GM20431 (cell line): ENCODE data around the gene TMEM184A.
"Not testable (repeated sequence)": the region's sequence is repeated elsewhere in the genome, so short reads cannot be mapped to it uniquely, and the experiment has no call there.

Experiments
- in situ Hi-C: fragments of 300-500 bp; cut with MseI, MboI; formaldehyde crosslinking; loops from one replicate; pipeline ENCODE4 v1.15.0; 2020; ENCODE audit warnings: low sequenced_read_pairs; ENCODE audit not compliant: unreplicated experiment

TMEM184A gene

DNA sequence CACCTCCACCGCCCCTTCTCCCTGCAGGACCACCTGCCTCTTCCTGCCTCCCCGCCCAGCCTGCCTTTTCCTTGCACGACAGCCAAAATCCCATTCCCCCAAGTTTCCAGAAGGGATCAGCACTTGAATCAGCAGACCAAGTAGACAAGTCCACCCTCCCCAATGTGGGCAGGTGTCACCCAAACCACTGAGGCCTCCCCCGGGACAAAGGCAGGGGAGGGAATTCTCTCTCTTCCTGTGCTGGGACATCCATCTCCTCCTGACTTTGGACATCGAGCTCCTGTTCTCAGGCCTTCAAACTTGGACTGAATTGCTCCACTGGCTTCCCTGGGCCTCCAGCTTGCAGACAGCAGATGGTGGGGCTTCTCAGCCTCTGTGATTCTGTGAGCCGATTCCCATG, 35.4 kb upstream of the TMEM184A start:
- in situ Hi-C loops: no loop called here

DNA sequence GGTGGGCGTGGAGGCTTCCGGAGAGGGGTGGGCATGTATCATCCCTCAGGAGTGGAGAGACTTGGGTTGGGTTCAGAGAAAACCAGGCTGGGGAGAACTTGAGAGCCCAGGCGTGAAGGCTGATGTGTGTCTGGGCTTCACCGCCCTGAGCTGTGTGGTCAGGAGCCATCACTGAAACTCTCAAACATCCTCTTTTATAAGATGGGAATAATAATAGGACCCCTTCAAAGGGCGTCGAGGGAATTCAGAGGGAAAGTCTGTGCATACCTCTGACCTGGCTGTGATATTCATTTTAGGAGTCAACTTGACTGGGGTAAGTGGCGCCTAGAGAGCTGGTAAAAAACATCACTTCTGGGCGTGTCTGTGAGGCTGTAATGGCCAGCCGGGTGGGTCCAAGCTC, 34.9 kb upstream of the TMEM184A start:
- in situ Hi-C loops: no loop called here

DNA sequence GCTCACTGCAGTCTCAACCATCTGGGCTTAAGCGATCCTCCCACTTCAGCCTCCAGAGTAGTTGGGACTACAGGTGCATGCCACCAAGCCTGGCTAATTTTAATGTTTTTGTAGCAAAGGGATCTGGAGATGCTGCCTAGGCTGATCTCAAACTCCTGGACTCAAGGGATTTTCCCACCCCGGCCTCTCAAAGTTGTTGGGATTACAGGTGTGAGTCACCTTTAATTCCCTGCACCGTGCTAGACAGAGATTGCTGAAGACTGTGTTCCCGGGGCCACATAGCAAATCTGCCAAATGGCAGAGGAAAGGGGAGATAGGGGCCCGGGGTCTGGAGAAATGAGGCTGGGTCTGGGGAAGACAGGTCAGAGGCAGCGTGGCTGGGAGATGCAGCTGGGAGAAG, 34.5 kb upstream of the TMEM184A start:
- in situ Hi-C loops: no loop called here

DNA sequence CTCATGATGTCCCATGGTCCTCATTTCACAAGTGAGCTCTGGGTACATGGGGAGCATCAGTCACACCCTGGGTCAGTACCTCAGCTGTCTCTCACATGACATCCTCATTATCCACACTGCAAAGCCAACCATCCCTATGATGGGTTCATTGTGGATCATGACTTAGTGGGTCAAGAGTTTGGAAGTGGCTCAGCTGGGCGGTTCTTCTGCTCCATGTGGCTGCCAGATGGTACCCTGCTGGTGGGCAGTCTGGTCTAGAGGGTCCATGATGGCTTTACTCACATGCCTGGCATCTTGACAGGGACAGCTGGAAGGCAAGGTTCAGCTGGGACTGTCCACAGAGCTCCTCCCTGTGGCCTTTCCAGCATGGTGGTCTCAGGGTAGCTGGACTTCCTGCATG, 33.0 kb upstream of the TMEM184A start:
- in situ Hi-C loops: no loop called here

DNA sequence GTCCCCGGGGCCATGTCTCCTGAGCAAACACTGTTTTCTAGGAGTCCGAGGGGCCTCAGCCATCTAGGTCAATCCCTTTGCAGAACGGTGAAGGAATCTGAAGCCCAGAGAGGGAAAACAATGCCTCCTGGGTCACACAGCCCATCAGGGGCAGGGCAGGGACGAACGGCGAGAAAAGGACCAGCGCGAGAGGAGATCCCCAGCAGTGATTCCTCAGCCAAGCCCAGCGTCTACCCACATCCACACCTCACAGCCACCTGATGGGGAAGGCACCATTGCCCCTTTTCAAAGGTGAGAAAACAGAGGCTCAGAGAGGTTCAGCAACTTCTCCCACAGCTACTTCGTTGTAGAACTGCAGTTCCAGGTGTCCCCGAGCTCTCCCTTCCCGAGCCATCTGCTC, 31.7 kb upstream of the TMEM184A start:
- in situ Hi-C loops: no loop called here

DNA sequence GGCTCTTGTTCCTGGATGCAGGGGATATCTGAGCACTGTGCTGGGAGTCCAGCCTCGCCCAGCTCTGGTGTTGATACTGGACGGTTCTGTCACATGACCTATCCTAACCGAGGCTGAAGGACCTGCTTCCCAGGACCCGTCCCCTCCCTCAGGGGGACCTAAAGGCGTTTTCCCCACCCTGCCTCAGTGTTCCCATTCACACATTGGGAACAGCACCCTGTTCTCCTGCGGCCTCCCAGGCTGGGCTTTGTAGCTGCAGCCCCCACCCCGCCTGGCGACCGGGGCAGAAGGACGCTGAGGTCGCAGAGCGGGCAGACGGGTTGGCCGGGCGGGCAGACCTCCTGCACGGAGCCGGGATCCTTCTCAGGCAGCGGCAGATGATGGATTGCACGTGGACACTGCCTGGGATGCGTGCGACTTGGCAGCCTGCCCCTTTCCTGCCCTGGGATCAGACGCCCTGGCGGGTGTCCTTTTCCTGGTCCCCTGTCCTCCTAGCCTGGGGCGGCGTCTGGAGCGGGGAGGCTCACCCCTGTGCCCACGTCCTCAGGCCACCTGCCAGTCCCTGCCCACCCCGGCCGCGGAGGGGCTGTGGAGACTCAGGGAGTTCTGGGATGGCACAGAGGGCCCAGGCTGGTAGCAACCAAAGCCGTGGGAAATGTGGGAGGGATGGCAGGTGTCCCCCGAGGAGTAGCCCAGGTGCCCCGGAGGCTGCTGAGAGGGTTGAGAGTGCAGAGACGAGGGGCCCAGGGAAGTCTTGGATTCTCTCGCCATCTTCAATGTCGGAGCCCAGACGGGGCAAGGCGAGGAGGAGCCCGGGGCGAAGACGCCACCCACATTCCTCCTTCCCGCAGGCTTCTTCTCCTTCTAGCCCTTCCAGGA, 31.1 kb upstream of the TMEM184A start:
- in situ Hi-C loops: no loop called here

DNA sequence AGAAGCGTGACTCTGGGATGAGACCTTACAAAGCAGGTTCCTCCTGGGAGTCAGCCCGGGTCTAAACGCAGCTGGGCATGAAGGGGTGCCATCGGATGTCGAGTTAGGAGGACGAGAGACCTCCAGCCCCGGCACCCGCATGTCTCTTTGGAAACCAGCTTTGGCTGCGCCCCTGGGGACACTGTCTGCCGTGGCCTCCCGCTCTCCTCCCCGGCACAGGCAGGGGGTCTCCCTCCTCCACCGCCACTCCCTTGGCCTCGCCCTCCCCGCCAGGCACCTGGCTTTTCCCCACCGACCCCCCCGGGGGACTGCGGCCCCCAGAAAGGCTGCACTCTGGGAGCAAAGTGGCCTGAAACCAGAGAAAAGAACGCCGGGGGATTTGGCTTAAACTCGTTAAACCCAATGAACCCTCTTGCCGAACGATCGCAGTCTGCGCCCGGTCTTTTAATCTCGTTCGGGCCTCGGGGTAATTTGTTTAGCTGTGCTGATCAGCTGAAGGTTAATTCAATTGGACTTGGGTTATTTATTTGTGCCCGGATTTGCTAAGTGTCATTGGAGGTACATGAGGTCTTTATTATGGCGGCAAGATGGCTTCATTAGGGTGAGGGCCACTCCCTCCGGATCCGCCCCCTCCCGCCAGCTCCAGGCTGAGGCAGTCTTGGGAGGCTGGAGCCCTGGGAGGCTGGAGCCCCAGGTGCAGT, 30.3 kb upstream of the TMEM184A start:
- in situ Hi-C loops: no loop called here

DNA sequence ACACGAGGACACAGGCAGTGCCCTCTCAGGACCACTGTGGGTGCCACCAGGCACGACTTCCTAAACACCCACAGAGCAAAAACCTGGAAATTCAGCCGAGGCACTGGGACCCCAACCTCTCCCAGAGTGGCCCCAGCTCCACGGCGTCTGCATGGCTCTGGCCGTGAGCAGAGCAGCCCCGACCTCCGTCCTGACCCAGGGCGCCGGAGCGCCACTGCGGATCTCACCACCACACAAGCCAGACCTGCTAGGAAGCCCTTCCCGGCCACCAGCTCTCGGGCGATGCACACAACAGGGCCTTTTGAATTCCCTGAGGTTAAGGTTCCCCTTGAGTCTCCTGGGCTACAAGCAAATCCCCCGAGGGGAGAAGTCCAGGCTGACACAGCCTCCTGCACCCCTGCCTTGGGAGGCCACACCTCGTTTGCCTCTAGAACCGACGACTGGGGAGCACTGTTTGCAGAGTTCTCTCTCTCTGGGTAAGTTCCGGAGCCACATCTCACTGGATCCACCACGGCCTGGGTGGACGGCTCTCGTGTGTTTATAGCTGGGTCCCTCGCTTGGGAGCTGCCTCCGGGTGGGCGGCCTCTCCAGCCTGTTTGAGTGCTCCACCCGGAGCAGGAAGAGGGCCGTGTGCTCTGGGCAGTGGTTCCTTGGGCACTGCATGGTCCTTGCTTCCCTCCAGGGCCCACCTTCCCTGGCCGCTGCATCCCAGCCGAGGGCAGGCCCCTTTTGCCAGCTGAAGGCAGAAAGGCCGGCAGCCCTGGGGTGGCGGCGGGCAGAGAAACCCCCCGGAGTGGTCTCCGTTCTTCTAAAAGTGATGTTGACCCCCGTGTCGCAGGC, 29.4 kb upstream of the TMEM184A start:
- in situ Hi-C loops: no loop called here

DNA sequence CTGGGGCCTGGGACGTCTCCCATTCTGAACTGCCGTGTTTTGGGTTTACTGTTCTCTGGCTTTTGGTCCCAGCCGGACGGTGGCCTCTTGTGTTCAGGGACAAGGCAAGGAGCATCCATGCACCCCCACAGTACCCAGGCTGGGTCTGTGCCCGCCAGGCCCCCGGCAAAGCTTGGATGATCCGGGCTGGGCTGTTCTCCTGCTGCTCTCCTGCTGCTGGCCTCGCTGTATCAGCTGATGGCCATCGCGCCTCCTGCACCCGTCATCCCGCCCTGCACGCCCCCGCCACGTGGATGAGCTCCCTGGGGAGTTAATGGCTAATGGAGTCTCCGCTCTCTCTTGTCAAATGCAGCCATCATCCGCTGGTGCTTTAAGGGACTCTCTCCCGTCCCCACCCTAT, 28.7 kb upstream of the TMEM184A start:
- in situ Hi-C loops: no loop called here

DNA sequence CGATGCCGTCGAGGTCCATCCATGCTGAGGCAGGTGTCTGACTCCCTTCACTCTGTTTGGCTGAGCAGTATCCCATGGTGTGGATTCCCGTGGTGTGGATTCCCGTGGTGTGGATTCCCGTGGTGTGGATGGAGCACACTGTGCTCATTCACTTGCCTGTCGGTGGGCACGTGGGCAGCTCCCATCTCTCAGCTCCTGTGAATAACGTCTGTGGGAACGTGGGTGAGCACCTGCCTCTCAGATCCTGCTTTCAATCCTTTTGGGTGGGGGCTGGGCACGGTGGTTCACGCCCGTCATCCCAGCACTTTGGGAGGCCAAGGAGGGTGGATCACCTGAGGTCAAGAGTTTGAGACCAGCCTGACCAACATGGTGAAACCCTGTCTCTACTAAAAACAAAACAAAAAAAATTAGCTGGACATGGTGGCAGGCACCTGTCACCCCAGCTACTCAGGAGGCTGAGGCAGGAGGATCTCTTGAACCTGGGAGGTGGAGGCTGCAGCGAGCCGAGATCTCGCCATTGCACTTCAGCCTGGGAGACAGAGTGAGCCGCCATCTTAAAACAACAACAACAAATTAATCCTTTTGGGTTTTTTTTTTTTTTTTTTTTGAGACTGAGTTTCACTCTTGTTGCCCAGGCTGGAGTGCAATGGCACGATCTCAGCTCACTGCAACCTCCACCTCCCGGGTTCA, 27.4 kb upstream of the TMEM184A start:
- in situ Hi-C loops: not testable (repeated sequence)

DNA sequence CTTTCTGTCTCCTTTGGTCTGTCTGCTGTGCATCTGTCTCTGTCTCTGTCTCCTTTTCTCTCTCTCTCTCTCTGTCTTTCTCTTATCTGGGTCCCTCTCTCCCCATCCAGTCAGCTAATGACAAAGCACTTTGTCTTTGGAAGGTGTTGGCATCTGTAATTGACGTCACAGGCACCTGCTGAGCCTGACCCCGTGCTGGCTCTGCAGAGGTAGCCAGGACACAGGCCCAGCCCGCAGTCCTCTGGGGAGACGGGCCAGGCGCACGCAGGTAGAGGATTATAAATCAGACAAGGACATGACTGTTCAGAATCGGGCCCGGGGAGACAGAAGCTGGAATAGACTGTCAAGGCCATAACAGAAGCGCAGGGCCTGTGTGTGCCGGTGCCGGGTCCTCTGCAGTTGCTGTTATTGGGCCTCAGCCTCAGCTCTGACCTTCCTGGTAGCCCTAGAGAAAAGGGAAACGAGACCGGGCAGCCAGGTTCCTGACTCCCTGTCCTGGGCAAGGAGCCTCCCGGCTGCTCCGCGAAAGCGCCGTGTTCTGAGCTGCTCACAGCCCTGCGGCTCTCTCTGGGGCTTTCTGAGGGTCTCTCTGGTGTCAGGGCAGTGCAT, 24.5 kb upstream of the TMEM184A start:
- in situ Hi-C loops: no loop called here

DNA sequence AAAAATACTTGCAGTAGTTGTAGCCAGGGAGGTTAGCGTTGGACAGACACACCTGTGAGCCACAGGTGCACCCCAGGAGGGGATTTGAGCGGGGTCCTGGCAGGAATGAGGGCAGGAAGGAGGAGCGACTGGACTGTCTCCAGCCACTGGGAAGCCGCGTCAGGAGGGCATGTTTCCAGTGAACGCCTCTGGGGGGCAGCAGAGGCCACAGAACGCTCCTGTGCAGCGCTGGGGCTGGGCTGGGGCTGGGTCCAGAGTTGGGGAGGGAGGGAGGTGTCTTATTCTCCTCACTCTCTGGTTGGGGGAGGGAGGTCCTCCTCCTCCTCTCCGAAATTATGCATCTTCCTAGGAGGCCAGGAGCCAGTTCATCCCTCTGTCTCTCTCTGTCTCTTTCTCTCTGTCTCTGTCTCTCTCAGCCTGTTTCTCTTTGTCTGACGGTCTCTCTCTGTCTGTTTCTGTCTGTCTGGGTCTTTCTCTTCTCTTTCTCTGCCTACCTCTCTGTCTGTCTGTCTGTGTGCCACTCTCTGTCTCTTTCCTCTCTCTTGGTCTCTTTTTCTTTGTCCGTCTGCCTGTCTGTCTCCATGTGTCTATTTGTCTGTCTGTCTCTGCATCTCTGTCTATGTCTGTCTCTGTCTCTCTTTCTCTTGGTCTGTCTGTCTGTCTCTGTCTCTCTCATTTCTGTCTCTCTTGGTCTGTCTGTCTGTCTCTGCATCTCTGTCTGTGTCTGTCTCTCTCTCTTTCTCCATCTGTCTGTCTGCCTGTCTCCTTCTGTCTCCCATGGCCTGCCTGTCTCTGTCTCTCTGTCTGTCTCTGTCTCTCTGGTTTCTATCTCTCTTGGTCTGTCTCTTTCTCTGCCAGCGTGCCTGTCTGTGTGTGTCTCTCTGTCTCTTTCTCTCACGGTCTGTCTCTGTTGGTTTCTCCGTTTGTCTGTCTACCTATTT, 23.7 kb upstream of the TMEM184A start:
- in situ Hi-C loops: no loop called here

DNA sequence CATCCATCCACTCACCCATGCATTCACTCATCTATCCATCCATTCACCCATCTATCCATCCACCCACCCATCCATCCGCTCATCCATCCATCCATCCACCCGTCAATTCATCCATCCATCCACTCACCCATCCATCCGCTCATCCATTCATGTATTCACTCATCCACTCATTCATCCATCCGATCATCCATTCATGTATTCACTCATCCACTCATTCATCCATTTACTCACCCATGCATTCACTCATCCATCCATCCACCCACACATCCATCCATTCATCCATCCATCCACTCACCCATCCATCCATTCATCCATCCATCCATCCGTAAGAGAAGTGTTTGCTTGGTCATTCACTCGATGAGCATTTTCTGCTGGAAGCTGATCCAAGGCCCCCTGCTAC, 22.5 kb upstream of the TMEM184A start:
- in situ Hi-C loops: no loop called here

DNA sequence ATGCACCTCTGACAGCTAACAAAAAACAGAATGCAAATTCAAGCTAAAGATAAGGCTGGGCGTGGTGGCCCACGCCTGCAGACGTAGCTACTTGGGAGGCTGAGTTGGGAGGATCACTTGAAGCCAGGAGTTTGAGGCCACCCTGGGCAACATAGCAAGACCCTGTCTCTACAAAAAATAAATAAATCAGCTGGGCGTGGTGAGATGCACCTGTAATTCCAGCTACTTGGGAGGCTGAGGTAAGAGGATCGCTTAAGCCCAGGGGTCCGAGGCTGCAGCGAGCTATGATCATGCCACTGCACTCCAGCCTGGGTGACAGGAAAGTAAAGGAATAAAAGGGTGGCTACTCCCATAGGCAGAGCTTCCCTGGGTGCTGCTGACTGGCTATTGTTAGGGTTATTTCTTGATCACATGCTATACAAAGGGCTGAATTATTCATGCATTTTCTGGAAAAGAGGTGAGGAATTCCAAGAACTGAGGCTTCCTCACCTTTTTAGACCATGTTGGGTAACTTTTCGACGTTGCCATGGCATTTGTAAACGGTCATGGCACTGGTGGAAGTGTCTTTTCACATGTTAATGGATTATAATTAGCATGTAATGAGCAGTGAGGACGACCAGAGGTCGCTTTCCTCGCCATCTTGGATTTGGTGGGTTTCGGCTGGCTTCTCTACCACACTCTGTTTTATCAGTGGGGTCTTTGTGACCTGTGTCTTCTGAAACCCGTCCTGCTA, 20.7 kb upstream of the TMEM184A start:
- in situ Hi-C loops: no loop called here

DNA sequence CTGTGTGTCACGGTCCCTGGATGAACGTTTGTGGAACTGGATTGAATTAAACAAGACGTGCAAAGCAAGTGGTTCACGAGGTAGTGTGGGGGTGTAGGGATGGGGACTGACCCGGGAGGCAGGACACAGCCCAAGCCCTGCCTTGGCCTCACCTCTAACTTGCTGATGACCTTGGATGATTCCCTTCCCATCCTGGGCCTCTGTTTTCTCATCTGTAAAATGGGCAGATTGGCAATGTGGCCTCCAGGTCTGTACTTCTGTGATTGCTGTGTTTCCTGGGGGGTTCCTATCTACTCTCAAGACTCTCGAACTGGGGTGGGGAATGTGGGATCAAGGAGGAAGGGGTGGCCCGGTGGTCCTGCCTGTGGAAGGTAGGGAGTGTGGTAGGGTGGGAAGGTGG, 19.8 kb upstream of the TMEM184A start:
- in situ Hi-C loops: no loop called here

DNA sequence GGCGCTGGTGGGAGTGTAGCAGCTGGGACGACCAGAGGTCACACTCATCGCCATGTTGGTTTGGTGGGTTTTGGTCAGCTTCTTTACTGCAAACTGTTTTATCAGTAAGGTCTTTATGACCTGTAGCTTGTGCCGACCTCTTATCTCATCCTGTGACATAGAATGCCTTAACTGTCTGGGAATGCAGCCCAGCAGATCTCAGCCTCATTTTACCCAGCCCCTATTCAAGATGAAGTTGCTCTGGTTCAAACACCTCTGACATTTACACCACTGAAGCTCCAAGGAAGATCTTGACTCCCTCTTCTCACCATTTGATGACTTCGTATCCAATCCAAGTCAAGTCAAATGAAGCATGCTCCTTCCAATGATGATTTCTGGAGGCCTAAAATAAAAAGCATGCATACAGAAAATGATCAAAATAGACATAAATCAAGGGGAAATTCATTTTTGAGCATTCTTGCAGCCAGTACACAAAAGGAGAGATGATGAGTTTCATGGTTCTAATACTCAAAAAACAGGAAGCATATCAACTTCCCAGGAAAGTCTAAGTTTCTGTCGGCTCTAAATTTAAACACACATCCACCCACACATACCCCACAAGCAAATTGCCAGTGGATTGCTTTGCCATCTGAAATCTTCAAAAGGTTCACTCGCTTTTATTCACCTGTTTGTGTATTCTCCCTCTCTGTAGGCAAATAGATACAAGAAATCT, 16.3 kb upstream of the TMEM184A start:
- in situ Hi-C loops: loop anchor here (25.0 kb wide), 1 partner anchor 790 kb away; the partner anchor contains the start of gene EIF3B
